ENCODE data around the gene LRG1. TPM values are rescaled to one million over a fixed set of nuclear protein-coding genes. Genes with fewer than 3 reads are reported as not detected.
A peak's percentile ranks its signal among the peaks of the same experiment; 100 is the strongest.

Gene LRG1
- total RNA-seq, 1 donor from 2014 or later, result not detected

DNA sequence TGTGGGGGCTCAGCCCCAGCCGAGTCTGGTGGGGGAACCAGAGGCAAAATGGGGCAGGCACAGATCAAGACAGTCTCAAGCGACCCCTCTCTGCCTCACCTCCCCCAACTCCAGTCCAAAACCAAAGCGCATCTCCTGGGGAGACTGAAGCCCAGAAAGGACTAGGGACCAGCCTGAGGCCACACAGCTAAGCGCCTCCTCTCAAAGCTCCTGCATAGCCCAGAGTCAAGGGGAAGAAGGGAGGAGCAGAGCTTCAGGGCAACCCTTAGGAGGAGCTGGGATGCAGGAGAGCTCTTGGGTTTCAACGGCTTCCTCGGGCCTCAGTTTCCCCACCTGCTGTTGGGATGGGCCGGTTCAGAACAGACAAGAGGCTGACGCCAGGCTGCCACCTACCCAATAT is 39.6 kb upstream of the LRG1 start:
- H3K9ac ChIP-seq, result no peak overlapping the region
- no peak overlapping the region for H3K4me3 ChIP-seq
- no peaks in the 10 kb centered on the region for H3K9me3 ChIP-seq (ENCODE audit: low read depth)
- Mint-ChIP-seq H3K9me3 (no peaks in the 10 kb centered on the region), H3K4me1 (peaks cover 36% of the 10 kb centered on the region), H3K27ac (no peak overlapping the region), H3K36me3 (no peaks in the 10 kb centered on the region), H3K27me3 (ENCODE audit: insufficient read depth, low read depth) (peaks cover 21% of the 10 kb centered on the region), H3K4me3 (peak overlapping the region; percentile 87)
- no peak overlapping the region for H2AFZ ChIP-seq (replicated peaks)
- H3K27ac ChIP-seq, result no peak overlapping the region
- no peak for TF ChIP-seq EZH2 (IDR thresholded peaks at IDR 0.05)
- TF ChIP-seq, protein P1, sequence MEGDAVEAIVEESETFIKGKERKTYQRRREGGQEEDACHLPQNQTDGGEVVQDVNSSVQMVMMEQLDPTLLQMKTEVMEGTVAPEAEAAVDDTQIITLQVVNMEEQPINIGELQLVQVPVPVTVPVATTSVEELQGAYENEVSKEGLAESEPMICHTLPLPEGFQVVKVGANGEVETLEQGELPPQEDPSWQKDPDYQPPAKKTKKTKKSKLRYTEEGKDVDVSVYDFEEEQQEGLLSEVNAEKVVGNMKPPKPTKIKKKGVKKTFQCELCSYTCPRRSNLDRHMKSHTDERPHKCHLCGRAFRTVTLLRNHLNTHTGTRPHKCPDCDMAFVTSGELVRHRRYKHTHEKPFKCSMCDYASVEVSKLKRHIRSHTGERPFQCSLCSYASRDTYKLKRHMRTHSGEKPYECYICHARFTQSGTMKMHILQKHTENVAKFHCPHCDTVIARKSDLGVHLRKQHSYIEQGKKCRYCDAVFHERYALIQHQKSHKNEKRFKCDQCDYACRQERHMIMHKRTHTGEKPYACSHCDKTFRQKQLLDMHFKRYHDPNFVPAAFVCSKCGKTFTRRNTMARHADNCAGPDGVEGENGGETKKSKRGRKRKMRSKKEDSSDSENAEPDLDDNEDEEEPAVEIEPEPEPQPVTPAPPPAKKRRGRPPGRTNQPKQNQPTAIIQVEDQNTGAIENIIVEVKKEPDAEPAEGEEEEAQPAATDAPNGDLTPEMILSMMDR (IDR thresholded peaks at IDR 0.05), result no peak
- no peak for TF ChIP-seq EZH2phosphoT487 (IDR thresholded peaks at IDR 0.05)
- H3F3A ChIP-seq (ENCODE audit: low read depth), result peaks cover 60% of the 10 kb centered on the region
- peaks cover 47% of the 10 kb centered on the region for H3K79me2 ChIP-seq (ENCODE audit: low read depth)
- peaks cover 8% of the 10 kb centered on the region for H3K27me3 ChIP-seq
- H3K36me3 ChIP-seq, result no peaks in the 10 kb centered on the region
- peaks cover 18% of the 10 kb centered on the region for H3K4me1 ChIP-seq
- no peak overlapping the region for H3K4me2 ChIP-seq
- peaks cover 59% of the 10 kb centered on the region for H4K20me1 ChIP-seq (ENCODE audit: low read depth)
- DNase-seq (ENCODE audit: low spot score), result no peak

DNA sequence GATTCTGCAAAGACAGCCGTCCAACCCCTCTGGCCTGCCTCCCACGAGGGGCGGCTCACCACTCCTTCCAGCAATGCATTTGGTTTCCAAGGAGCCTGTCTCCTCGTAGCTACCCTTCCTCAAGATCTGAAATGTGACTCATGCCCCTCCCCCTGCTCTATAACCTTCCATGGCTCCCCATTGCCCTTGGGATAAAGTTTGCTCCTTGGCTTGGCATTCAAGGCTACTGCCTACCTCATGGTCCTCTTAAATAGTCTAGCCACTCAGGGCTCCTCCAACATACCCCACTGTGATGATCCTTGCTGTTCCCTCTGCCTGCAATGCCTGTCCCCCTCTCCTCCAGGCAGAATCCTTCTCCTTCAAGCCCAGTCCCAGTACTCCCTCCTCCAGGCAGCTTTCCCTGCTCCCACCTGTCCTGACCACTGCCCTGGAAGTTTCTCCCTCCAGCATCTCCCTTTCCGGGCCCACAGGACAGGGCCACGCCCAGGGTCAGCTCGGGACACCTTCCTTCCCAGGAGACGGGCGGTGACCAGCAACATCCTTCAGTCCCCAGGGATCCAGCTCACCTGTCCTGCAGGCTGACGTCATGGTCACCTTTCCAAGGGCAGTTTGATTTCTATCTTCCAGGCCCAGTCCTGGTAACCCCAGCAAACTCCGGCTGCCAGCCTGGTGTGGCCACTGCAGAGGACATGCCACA is 38.9 kb upstream of the LRG1 start:
- H3K79me2 ChIP-seq (ENCODE audit: low read depth), result peaks cover 54% of the 10 kb centered on the region
- no peaks in the 10 kb centered on the region for H3K9me3 Mint-ChIP-seq
- H3K9me3 ChIP-seq (ENCODE audit: low read depth), result no peaks in the 10 kb centered on the region
- peaks cover 8% of the 10 kb centered on the region for H3K27me3 ChIP-seq
- no peak overlapping the region for H3K4me3 ChIP-seq
- no peaks in the 10 kb centered on the region for H3K36me3 ChIP-seq
- peak overlapping the region; percentile 87 for H3K4me3 Mint-ChIP-seq
- no peak for DNase-seq (ENCODE audit: low spot score)
- H3K4me2 ChIP-seq, result no peak overlapping the region
- H3K9ac ChIP-seq, result no peak overlapping the region
- H4K20me1 ChIP-seq (ENCODE audit: low read depth), result peaks cover 66% of the 10 kb centered on the region
- no peak overlapping the region for H2AFZ ChIP-seq (replicated peaks)
- H3K36me3 Mint-ChIP-seq, result no peaks in the 10 kb centered on the region
- H3K27ac ChIP-seq, result no peak overlapping the region
- TF ChIP-seq EZH2 (IDR thresholded peaks at IDR 0.05) (no peak), EZH2phosphoT487 (IDR thresholded peaks at IDR 0.05) (no peak)
- TF ChIP-seq, protein P1 (IDR thresholded peaks at IDR 0.05), result no peak
- peaks cover 54% of the 10 kb centered on the region for H3F3A ChIP-seq (ENCODE audit: low read depth)
- no peak overlapping the region for H3K27ac Mint-ChIP-seq
- peaks cover 15% of the 10 kb centered on the region for H3K4me1 ChIP-seq
- H3K4me1 Mint-ChIP-seq, result peaks cover 36% of the 10 kb centered on the region
- peaks cover 21% of the 10 kb centered on the region for H3K27me3 Mint-ChIP-seq (ENCODE audit: insufficient read depth, low read depth)

DNA sequence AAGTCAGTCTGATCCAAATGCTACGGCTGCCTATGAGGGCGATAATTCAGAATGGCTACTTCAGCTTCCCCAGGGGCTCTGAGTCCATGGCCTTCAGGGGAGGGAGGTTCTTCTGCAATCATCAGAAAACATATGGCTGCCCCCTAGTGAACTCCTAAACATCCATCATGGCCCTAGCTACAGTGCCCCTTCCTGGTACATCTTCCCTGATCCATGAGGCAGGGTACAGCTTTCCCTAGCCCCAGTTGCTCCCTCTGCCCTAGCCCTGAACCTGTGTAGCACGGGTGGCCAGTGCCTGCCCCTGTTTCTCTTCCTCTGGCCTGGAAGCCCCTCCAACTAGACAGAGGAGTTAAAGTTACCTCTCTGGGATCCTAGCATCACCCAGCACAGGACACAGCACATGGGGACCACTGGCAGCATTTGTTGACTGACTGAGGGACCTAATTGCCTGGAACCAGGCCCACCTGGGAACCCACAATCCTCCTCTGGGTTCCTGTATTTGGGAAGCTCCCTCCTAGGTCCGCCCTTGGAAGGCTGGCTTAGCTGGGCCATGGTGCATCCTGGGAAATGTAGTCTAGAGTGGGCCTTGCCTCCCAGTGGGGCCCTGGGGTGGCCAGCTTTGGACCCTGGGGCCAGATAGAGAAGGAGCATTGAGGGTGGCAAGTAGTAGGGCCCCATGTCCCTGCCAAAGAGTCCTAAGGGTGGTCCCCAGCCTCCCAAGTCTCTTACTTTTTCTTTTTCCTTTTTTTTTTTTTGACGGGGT is 37.4 kb upstream of the LRG1 start:
- Mint-ChIP-seq H3K4me1 (peaks cover 29% of the 10 kb centered on the region), H3K4me3 (peak overlapping the region; percentile 64), H3K27me3 (ENCODE audit: insufficient read depth, low read depth) (peaks cover 18% of the 10 kb centered on the region), H3K9me3 (no peaks in the 10 kb centered on the region), H3K36me3 (no peaks in the 10 kb centered on the region), H3K27ac (no peak overlapping the region)
- H3K4me3 ChIP-seq, result no peak overlapping the region
- DNase-seq (ENCODE audit: low spot score), result no peak
- H3K9me3 ChIP-seq (ENCODE audit: low read depth), result no peaks in the 10 kb centered on the region
- peaks cover 5% of the 10 kb centered on the region for H3K27me3 ChIP-seq
- peaks cover 42% of the 10 kb centered on the region for H3F3A ChIP-seq (ENCODE audit: low read depth)
- H3K36me3 ChIP-seq, result no peaks in the 10 kb centered on the region
- TF ChIP-seq, protein P1 (IDR thresholded peaks at IDR 0.05), result no peak
- no peak for TF ChIP-seq EZH2phosphoT487 (IDR thresholded peaks at IDR 0.05)
- TF ChIP-seq EZH2 (IDR thresholded peaks at IDR 0.05), result no peak
- H3K9ac ChIP-seq, result no peak overlapping the region
- H3K27ac ChIP-seq, result no peak overlapping the region
- H3K4me1 ChIP-seq, result peaks cover 15% of the 10 kb centered on the region
- no peak overlapping the region for H2AFZ ChIP-seq (replicated peaks)
- H4K20me1 ChIP-seq (ENCODE audit: low read depth), result peaks cover 81% of the 10 kb centered on the region
- H3K79me2 ChIP-seq (ENCODE audit: low read depth), result peaks cover 67% of the 10 kb centered on the region
- H3K4me2 ChIP-seq, result no peak overlapping the region
